NCI-H2227 (cell line): ENCODE results near the gene INO80.

Experiments
- DNase-seq: peaks from one replicate; lab custom pipeline; 2025; ENCODE audit not compliant: unreplicated experiment; lab: John Stamatoyannopoulos, UW

Gene INO80

GRCh38 chr15:41043276-41043951 is 72.7 kb downstream of the INO80 start:
- no peak for DNase-seq

- no peak for DNase-seq
These were observed 73.2 kb downstream of the INO80 start for GRCh38 chr15:41042851-41043250.

GRCh38 chr15:41039121-41039520 is 77.0 kb downstream of the INO80 start:
- DNase-seq = no peak

- DNase-seq = no peak
These were observed 84.1 kb downstream of the INO80 start for GRCh38 chr15:41032079-41032328.

- no peak for DNase-seq
These were observed 84.6 kb downstream of the INO80 start for GRCh38 chr15:41031232-41032078.

GRCh38 chr15:41028853-41029252 is 87.2 kb downstream of the INO80 start:
- no peak for DNase-seq

GRCh38 chr15:41025393-41025792 is 90.7 kb downstream of the INO80 start:
- no peak for DNase-seq

GRCh38 chr15:41024885-41025284 is 91.2 kb downstream of the INO80 start:
- no peak for DNase-seq

- DNase-seq = no peak
These were observed 91.9 kb downstream of the INO80 start for GRCh38 chr15:41024131-41024530.

- DNase-seq = peak; percentile 55
These were observed 93.5 kb downstream of the INO80 start for GRCh38 chr15:41022487-41023090.

GRCh38 chr15:41020829-41021228 is 95.3 kb downstream of the INO80 start:
- DNase-seq = no peak

GRCh38 chr15:41020311-41020710 is 95.8 kb downstream of the INO80 start:
- DNase-seq = no peak

- DNase-seq = no peak
These were observed 96.9 kb downstream of the INO80 start for GRCh38 chr15:41019174-41019573.

GRCh38 chr15:41018534-41018933 is 97.5 kb downstream of the INO80 start:
- no peak for DNase-seq

- no peak for DNase-seq
These were observed 98.9 kb downstream of the INO80 start for GRCh38 chr15:41017066-41017735.

- DNase-seq = no peak
These were observed 102.2 kb downstream of the INO80 start for GRCh38 chr15:41013691-41014414.

- DNase-seq = no peak
These were observed 104.8 kb downstream of the INO80 start for GRCh38 chr15:41011055-41011815.

GRCh38 chr15:41010345-41010744 is 105.7 kb downstream of the INO80 start:
- no peak for DNase-seq

GRCh38 chr15:41006479-41006878 is 109.6 kb downstream of the INO80 start:
- no peak for DNase-seq

- DNase-seq = peak; percentile 6
These were observed 111.6 kb downstream of the INO80 start for GRCh38 chr15:41004490-41004889.
